ENCODE measurements around the gene DLG2.

DNA sequence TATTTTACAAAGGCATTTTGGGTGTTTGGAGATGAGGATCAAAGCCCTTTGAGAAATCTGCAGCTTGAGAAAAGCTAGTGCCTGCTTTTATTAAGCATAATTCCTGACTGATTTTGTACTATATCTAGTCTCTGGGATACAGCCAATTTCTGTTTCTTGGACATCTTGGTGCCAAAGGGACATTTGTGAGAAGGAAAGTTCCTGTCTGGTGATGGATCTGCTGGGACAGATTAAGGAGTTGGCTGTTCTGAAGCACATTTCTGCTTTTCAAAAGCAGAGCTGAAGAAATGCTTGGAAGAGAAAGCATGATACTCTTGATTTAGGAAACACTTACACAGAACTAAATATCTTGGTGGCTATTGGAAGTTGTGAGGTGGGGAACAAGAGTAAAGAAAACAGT is 2086.4 kb downstream of the DLG2 start:
- TF ChIP-seq, protein P1, sequence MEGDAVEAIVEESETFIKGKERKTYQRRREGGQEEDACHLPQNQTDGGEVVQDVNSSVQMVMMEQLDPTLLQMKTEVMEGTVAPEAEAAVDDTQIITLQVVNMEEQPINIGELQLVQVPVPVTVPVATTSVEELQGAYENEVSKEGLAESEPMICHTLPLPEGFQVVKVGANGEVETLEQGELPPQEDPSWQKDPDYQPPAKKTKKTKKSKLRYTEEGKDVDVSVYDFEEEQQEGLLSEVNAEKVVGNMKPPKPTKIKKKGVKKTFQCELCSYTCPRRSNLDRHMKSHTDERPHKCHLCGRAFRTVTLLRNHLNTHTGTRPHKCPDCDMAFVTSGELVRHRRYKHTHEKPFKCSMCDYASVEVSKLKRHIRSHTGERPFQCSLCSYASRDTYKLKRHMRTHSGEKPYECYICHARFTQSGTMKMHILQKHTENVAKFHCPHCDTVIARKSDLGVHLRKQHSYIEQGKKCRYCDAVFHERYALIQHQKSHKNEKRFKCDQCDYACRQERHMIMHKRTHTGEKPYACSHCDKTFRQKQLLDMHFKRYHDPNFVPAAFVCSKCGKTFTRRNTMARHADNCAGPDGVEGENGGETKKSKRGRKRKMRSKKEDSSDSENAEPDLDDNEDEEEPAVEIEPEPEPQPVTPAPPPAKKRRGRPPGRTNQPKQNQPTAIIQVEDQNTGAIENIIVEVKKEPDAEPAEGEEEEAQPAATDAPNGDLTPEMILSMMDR (IDR thresholded peaks at IDR 0.05; ENCODE audit: insufficient read depth, low read depth, low read length) = no peak
- no peak for TF ChIP-seq EZH2 (IDR thresholded peaks at IDR 0.05; ENCODE audit: insufficient read depth, low read length)
